ENCODE data around the gene ASPRV1.
"Not testable (repeated sequence)": the region's sequence is repeated elsewhere in the genome, so short reads cannot be mapped to it uniquely, and the experiment has no call there.

DNA sequence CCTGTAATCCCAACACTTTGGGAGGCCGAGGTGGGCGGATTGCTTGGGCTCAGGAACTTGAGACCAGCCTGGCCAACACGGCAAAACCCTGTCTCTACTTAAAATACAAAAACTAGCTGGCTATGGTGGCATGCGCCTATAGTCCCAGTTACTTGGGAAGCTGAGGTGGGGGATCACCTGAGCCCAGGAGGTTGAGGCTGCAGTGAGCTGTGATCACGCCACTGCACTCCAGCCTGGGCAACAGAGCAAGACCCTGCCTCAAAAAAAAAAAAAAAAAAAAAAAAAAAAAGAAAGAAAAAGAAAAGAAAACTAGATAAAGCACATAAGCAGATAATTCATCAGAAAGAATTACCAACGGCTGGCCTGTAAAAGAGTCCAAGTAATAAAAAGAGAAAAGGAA lies 39.1 kb upstream of the ASPRV1 start:
- TF ChIP-seq, protein P1, sequence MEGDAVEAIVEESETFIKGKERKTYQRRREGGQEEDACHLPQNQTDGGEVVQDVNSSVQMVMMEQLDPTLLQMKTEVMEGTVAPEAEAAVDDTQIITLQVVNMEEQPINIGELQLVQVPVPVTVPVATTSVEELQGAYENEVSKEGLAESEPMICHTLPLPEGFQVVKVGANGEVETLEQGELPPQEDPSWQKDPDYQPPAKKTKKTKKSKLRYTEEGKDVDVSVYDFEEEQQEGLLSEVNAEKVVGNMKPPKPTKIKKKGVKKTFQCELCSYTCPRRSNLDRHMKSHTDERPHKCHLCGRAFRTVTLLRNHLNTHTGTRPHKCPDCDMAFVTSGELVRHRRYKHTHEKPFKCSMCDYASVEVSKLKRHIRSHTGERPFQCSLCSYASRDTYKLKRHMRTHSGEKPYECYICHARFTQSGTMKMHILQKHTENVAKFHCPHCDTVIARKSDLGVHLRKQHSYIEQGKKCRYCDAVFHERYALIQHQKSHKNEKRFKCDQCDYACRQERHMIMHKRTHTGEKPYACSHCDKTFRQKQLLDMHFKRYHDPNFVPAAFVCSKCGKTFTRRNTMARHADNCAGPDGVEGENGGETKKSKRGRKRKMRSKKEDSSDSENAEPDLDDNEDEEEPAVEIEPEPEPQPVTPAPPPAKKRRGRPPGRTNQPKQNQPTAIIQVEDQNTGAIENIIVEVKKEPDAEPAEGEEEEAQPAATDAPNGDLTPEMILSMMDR (IDR thresholded peaks at IDR 0.05 in 8 of 11, conservative IDR thresholded peaks at IDR 0.05 in 3 of 11): not testable (repeated sequence)
- TF ChIP-seq POLR2AphosphoS5 (IDR thresholded peaks at IDR 0.05): not testable (repeated sequence)

All from spleen (tissue), 7 donors.